Activated CD4-positive, alpha-beta T cell treated with anti-CD3 and anti-CD28 coated beads, Interleukin-2, amount 50 U/mL, for 4 hours (primary cell): ENCODE measurements around the gene EPS8L1.

Experiments
- DNase-seq, 2 experiments: peaks; one replicate each; pipeline ENCODE4 v3.0.0-alpha.2; 2020

The EPS8L1 gene

DNA sequence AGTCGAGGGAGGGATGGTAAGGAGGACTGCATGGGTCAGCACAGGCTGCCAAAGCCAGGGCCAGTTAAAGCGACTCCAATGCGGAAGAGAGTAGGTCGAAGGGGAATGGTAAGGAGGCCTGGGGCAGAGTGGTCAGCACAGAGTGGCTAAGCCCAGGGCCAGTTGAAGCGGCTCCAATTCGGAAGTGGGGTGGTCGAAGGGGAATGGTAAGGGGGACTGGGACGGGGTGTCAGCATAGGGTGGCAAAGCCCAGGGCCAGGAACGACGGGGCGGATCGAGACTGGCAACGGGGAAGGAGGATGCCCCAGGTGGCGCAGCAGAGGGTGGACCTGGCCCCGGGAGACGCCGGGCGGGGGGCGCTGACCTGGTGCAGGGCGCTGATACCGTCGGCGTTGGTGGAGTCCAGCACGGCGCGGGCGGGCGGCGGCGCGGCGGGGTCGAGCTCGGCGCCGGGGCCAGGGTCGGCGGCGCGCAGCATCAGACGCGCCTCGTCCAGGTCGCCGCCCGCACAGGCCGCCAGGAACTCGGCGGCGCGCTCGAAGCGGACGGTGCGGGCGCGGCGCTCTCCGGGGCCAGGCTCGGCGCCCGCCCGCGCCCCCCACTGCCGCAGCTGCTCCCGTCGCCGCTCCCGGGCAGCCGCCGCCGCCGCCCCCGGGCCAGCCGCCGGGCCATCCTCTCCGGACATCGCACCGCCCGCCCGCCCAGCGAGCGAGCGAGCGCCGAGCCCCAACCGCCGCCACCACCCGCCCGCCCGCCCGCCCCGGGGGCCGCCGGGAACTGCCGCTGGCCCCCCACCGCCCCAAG lies 41.4 kb downstream of the EPS8L1 start, which contains the start of gene PPP1R12C:
Gene PPP1R12C, minus strand, starts transcription at position 779 of the 804 bp plus-strand sequence. Its CDS starts 94 bp downstream, at position 685.
- DNase-seq: no peak

DNA sequence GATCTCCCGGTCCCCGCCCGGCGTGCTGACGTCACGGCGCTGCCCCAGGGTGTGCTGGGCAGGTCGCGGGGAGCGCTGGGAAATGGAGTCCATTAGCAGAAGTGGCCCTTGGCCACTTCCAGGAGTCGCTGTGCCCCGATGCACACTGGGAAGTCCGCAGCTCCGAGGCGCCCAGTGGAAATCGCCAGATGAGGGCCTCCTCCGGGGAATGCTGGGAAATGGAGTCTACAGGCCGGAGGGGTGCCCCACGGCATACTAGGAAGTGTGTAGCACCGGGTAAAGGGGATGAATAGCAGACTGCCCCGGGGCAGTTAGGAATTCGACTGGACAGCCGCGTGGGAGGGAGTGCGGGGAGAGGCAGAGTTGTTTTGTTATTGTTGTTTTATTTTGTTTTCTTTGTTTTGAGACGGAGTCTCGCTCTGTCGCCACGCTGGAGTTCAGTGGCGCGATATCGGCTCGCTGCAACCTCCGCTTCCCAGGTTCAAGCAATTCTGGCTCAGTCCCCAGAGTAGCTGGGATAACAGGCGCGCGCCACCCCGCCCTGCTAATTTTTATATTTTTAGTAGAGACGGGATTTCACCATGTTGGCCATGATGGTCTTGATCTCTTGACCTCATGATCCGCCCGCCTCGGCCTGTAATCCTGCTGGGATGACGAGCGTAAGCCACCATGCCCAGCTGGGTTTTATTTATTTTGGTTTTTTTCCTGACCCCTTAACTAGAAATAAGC lies 42.2 kb downstream of the EPS8L1 start:
- DNase-seq: peak; percentile 95 to 97

DNA sequence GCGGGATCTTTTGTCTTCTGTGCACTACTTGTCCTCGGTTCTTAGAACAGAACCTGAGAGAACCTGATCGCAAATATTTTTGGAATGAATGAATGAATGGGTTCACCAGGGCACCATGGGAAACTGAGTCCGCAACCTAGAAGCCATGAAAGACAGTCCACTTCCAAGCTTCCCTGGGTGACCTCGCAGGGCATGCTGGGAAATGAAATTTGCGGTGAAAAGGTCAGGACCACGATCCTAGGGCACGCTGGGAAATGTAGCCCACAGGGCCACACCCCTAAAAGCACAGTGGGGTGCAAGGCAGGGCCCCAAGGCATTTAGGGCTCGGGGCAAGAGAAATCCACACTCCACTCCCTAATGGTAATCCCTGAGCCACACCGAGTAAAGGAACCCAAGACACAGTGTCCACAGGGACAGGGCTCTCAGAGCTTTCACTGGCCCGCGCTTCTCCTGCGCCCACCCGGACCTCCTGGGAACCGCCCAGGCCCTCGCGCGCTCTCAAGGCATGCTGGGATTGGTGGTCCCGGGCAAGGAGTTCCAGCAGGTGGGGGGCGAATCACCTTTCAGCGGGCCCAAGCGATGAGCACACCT lies 42.8 kb downstream of the EPS8L1 start:
- DNase-seq: no peak

DNA sequence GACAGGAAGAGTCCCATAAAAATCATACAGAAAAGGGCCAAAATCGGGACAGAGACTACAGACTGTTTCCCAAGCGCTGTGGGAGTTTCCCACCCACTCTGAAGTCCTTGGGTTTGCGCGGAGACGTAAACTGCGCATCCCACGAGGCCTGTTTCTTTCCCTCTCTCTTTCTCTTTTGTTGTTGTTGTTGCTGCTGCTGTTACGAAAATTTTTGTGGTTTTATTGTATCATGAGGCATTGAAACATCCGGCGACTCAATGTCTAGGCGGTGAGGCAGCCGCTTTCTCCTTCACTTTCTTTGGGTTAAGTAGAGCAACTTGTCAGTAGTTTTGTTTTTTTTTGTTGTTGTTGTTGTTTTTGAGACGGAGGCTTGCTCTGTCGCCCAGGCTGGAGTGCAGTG lies 43.4 kb downstream of the EPS8L1 start:
- DNase-seq: no peak

DNA sequence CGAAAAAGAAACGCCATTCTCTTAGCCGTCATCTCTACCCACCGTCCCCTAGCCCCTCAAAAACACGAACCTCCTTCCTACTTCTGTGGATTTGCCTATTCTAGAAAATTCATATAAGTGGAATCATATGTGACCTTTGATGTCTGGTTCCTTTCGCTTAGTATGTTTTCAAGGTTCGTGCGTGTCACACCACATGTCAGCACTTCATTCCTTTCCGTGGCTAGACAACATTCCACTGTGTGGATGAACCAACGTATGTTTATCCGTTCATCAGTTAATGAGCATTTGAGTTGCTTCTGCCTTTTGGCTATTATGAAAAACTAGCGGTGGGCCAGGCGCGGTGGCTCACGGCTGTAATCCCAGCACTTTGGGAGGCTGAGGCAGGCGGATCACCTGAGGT lies 55.8 kb downstream of the EPS8L1 start:
- no peak for DNase-seq

DNA sequence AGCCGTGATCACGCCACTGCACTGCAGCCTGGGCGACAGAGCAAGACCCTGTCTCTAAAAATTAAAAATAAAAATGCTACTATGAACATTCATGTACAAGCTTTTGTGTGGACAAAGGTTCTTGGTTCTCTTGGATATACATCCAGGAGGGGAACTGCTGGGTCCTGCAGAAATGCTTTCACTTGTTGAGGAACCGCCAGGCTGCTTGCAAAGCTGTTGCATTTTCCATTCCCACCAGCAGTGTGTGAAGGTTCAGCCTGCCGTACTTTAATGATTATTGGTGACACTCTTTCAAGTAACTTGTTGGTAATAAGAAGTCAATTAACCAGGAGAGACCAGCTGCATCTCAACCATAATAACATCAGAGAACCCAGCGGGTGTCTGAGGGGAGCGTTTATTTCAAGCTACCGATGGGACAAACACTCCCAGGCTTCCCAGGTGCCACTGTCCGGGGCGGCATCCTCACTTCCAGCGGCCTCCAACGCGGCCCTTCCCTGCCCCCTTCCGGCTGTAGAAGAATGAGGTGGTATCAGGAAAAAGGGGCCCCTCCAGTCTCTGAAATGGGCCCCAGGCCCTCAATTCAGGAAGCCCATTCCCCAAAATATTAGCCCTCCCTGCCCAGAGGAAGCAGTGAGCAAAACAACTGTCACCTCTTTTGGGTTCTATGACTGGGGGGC lies 56.9 kb downstream of the EPS8L1 start:
- DNase-seq: no peak

DNA sequence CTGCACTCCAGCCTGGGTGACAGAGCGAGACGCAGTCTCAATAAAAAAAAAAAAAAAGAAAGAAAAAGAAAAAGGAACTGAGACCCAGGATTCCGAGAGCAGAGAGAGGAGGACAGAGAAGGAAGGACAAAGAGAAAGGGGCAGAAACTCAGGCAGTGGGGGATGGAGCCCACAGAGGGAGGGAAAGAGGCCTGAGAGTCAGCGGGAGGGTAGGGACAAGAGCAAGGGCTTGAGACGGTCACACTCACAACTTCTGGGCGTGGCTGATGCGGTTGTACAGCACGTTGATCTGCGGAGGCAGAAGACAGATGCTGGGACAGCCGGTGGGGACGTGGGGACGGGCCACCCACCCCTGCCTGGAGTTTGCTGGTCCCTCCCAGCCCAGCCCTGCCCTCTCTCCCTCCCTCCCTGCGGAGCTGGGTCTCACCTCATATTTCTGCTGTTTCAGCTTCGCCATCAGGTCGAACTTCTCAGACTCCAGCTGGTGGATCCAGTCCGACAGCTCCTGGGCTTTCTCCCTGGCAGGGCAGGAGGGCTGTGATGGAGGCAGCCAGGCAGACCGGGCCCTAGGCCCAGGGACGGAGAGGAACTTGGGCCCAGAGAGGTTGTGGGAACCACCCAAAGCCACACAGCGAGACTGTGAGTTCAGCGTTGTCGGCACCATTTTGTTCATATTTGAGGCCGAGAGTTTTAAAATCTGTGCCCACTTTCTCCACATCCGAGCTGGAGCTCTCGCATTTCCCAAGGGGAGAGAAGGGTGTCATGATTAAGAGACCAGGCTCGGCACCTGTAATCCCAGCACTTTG lies 58.2 kb downstream of the EPS8L1 start:
- no peak for DNase-seq

DNA sequence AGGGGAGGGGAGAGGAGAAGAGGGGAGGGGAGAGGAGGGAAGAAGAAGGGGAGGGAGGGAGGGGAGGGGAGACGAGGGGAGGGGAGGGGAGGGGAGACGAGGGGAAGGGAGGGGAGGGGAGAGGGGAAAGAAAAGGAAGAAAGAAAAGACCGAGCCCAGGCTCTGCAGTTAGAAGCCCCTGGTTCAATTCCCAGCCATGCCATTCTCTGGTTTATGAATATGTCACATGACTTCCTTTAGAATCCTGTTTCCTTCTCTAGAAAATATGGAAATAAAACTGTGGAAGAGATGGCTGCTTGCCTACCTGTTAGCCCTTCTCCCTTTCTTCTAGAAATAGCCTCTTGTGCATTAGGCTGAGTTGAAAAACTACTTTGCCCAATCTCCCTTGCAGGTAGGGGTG lies 59.1 kb downstream of the EPS8L1 start:
- no peak for DNase-seq

DNA sequence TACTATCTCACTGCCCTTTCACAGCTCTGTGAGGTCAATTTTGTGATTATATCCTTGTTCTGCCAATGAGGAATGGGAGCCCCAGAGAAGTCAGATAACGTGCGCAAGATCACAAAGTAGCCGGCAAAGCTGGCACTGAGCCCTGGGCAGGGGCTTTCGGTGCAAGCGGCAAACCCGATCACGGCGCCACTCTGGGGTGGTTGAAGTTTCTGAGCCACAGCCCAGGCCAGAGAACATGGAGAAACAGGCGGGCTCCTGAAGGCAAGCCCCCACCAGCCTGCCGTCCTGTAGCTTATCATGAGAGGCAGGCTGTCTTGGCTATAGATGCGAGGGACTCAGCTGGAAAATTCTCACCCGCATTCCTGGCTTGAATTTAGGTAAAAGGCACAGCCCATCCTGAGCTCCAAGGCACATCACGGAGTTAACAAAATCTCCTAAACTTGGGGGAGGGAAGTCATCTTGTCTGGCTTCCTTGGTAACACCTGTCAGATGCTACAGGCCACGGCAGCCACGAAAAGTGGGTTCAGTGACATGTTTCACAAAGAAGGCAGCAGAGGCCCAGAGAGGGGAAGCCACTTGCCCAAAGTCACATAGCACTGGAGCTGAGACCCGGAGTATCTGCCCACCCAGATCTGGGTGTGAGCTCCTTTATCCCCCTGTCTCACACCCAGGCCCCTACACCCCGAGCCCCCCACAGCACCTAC lies 60.9 kb downstream of the EPS8L1 start:
- no peak for DNase-seq
